Mucosa of rectum (tissue), 2 donors: ENCODE measurements around the gene CDC42.

ENCODE experiments used
- H3K27ac ChIP-seq, 2 donors: one replicate each; pipeline ENCODE4 v1.7.0; 2013; ENCODE audit warnings: inconsistent platforms in 2 of 2, low read depth in 2 of 2, low read length in 2 of 2
- H3K27me3 ChIP-seq, 2 donors: one replicate each; pipeline ENCODE4 v1.7.0; 2013; ENCODE audit warnings: low read length in 2 of 2; ENCODE audit not compliant: control insufficient read depth in 2 of 2, insufficient read depth in 2 of 2
- H3K36me3 ChIP-seq, 2 donors: one replicate each; pipeline ENCODE4 v1.7.0; 2013; ENCODE audit warnings: low read length in 2 of 2; ENCODE audit not compliant: control insufficient read depth in 2 of 2, insufficient read depth in 2 of 2
- H3K4me1 ChIP-seq, 2 donors: one replicate each; pipeline ENCODE4 v1.7.0; 2013; ENCODE audit warnings: low read length in 2 of 2, mild to moderate bottlenecking in 1 of 2; ENCODE audit not compliant: control insufficient read depth in 2 of 2, insufficient read depth in 2 of 2
- H3K4me3 ChIP-seq, 2 donors: one replicate each; pipeline ENCODE4 v1.7.0; 2013; ENCODE audit warnings: low read length in 2 of 2
- H3K9ac ChIP-seq, 2 donors: one replicate each; pipeline ENCODE4 v1.7.0; 2013; ENCODE audit warnings: low read length in 2 of 2, low read depth in 1 of 2, mild to moderate bottlenecking in 1 of 2
- H3K9me3 ChIP-seq, 2 donors: one replicate each; pipeline ENCODE4 v1.7.0; 2013; ENCODE audit warnings: low read length in 2 of 2; ENCODE audit not compliant: control insufficient read depth in 2 of 2
- donor health status: healthy.
- donor health status: Normal muscosa, but diverticular disease.

CDC42 gene

DNA sequence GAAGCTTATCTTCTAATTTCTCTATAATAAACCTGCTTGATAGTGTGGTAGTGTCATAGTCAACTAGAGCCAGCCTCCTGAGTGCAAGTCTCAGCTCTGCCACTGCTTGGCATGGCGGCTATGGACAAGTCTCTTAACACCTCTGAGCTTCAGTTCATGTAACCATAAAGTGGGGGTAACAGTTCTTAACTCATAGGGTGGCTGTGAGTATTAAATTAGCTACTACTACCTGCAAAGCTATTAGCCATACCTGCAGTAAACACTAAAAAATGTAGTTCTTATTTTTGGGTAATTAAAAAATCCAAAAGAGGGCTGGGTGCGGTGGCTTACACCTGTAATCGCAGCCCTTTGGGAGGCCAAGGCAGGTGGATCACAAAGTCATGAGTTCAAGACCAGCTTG is 2.2 kb upstream of the CDC42 start:
- Histone ChIP-seq H3K4me1 (peaks cover 6 to 10% of the 10 kb centered on the region in 2 donors), H3K27ac (no peak overlapping the region), H3K27me3 (no peaks in the 10 kb centered on the region), H3K9me3 (no peaks in the 10 kb centered on the region), H3K9ac (no peak overlapping the region), H3K36me3 (peaks cover 0 to 2% of the 10 kb centered on the region in 2 donors), H3K4me3 (no peak overlapping the region)

DNA sequence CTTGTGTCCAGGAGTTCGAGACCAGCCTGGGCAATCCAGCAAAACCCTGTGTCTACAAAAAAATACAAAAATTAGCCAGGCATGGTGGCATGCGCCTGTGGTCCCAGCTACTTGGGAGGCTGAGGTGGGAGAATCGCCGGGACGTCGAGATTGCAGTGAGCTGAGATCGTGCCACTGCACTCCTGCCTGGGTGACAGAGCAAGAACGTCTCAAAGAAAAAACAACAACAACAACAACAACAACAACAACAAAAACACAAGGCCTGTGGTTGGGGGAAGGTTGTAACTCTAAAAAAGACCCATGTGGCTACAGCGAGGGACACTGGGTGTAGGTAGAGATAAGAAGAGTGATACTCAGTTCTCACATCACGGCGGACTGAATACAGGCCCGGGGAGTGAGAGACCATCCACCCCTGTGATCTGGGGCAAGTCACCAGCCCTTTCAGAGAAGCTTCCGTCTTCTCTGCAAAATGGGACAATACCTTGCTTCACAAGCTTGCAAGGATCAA is 848 bp upstream of the CDC42 start:
- H3K9ac ChIP-seq = no peak overlapping the region
- H3K27me3 ChIP-seq = no peaks in the 10 kb centered on the region
- no peaks in the 10 kb centered on the region for H3K9me3 ChIP-seq
- H3K4me1 ChIP-seq = peaks cover 10 to 13% of the 10 kb centered on the region in 2 donors
- H3K27ac ChIP-seq = no peak overlapping the region
- peak overlapping the region in 1 of 2 donors; percentile 83 for H3K4me3 ChIP-seq
- H3K36me3 ChIP-seq = peaks cover 0 to 2% of the 10 kb centered on the region in 2 donors

GRCh38 chr1:22053017-22053860 is 730 bp downstream of the CDC42 start:
- H3K9ac ChIP-seq = peak overlapping the region; percentile 86 to 90
- H3K27ac ChIP-seq = peak overlapping the region; percentile 99 to 100
- peak overlapping the region; percentile 83 to 89 for H3K4me3 ChIP-seq
- no peaks in the 10 kb centered on the region for H3K9me3 ChIP-seq
- peaks cover 13 to 18% of the 10 kb centered on the region in 2 donors for H3K4me1 ChIP-seq
- H3K36me3 ChIP-seq = peaks cover 0 to 11% of the 10 kb centered on the region in 2 donors
- H3K27me3 ChIP-seq = no peaks in the 10 kb centered on the region

- peaks cover 0 to 12% of the 10 kb centered on the region in 2 donors for H3K36me3 ChIP-seq
- H3K9ac ChIP-seq = peak overlapping the region; percentile 86 to 90
- peak overlapping the region; percentile 83 to 89 for H3K4me3 ChIP-seq
- no peaks in the 10 kb centered on the region for H3K9me3 ChIP-seq
- H3K27ac ChIP-seq = peak overlapping the region; percentile 99 to 100
- H3K4me1 ChIP-seq = peaks cover 13 to 18% of the 10 kb centered on the region in 2 donors
- H3K27me3 ChIP-seq = no peaks in the 10 kb centered on the region
Measured at GRCh38 chr1:22053861-22054770, 1.6 kb downstream of the CDC42 start.

GRCh38 chr1:22055463-22055862 is 3.0 kb downstream of the CDC42 start:
- no peak overlapping the region for H3K27ac ChIP-seq
- peaks cover 13 to 18% of the 10 kb centered on the region in 2 donors for H3K4me1 ChIP-seq
- no peaks in the 10 kb centered on the region for H3K9me3 ChIP-seq
- H3K4me3 ChIP-seq = peak overlapping the region in 1 of 2 donors; percentile 4
- no peaks in the 10 kb centered on the region for H3K27me3 ChIP-seq
- peaks cover 0 to 12% of the 10 kb centered on the region in 2 donors for H3K36me3 ChIP-seq
- H3K9ac ChIP-seq = no peak overlapping the region

DNA sequence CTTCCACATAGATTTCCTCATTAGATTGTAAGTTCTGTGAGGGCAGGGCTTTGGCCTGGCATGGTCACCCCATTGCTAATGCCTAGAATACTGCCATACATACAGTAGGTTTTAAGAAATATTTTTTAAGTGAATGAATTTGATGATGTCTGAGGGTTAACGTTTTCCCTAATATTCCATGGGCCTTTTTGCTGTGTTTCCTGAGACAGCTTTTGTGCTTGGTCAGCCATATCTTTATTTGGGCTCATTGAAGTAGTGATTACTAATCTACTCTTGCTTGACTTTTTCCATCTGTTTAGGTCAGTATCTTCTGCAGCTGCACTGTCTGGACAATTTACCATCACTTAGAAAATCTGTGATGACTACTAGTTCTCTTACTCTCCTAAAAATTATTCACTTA is 3.5 kb downstream of the CDC42 start:
- peaks cover 13 to 18% of the 10 kb centered on the region in 2 donors for H3K4me1 ChIP-seq
- no peak overlapping the region for H3K27ac ChIP-seq
- no peaks in the 10 kb centered on the region for H3K9me3 ChIP-seq
- H3K27me3 ChIP-seq = no peaks in the 10 kb centered on the region
- H3K9ac ChIP-seq = no peak overlapping the region
- peak overlapping the region in 1 of 2 donors; percentile 4 for H3K4me3 ChIP-seq
- peaks cover 0 to 12% of the 10 kb centered on the region in 2 donors for H3K36me3 ChIP-seq

DNA sequence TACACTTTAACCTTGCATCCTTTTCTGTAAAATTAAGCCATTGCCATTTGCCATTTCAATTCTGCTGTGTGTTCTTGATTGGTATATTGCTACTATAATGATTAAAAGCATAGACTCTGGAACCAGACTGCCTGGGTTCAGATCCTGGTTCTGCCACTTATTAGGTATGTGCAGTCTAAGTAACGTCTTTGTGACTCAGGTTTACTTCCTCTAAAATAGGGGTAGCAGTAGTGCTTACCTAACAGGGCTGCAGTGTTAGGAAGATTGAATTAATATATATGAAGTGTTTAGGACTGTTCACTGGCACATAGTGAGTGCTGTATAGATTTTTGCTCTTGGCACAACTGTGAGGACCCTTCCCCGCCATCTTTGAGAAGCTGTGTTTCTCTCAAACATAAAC is 4.4 kb downstream of the CDC42 start:
- peaks cover 0 to 12% of the 10 kb centered on the region in 2 donors for H3K36me3 ChIP-seq
- H3K4me3 ChIP-seq = no peak overlapping the region
- H3K4me1 ChIP-seq = peaks cover 13 to 20% of the 10 kb centered on the region in 2 donors
- no peaks in the 10 kb centered on the region for H3K9me3 ChIP-seq
- no peak overlapping the region for H3K27ac ChIP-seq
- H3K27me3 ChIP-seq = no peaks in the 10 kb centered on the region
- H3K9ac ChIP-seq = no peak overlapping the region

GRCh38 chr1:22057861-22058260 is 5.4 kb downstream of the CDC42 start:
- H3K9me3 ChIP-seq = no peaks in the 10 kb centered on the region
- H3K36me3 ChIP-seq = peaks cover 0 to 12% of the 10 kb centered on the region in 2 donors
- H3K9ac ChIP-seq = no peak overlapping the region
- no peak overlapping the region for H3K27ac ChIP-seq
- peaks cover 13 to 17% of the 10 kb centered on the region in 2 donors for H3K4me1 ChIP-seq
- no peak overlapping the region for H3K4me3 ChIP-seq
- H3K27me3 ChIP-seq = no peaks in the 10 kb centered on the region

GRCh38 chr1:22064751-22065402 is 12.4 kb downstream of the CDC42 start:
- Histone ChIP-seq H3K9ac (no peak overlapping the region), H3K4me1 (peaks cover 12 to 22% of the 10 kb centered on the region in 2 donors), H3K9me3 (no peaks in the 10 kb centered on the region), H3K36me3 (peaks cover 0 to 5% of the 10 kb centered on the region in 2 donors), H3K27ac (no peak overlapping the region), H3K4me3 (no peak overlapping the region), H3K27me3 (no peaks in the 10 kb centered on the region)
